GM19452 (cell line): ENCODE results near the gene CKMT2.

Experiments used
- ATAC-seq: cut with Tn5 transposase; IDR thresholded peaks from one replicate; pipeline ENCODE4 v1.9.1; 2021; ENCODE audit not compliant: unreplicated experiment

CKMT2 gene

DNA sequence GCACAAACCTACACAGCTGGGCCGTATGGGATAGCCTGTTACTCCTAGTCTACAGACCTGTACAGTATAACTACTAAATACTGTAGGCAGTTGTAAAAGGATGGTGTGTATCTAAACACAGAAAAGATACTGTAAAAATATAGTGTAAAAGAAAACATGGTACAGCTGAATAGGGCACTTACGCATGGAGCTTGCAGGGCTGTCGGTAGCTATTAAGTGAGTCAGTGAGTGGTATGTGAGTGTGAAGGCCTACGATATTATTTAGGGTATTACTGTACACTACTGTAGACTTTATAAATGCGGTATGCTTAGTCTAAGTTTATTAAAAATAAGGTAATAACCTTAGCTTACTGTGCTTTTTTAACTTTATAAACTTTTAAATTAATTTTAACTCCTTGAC, 69.5 kb downstream of the CKMT2 start:
- no peak for ATAC-seq

- no peak for ATAC-seq
Measured at GRCh38 chr5:81303563-81303962, 70.4 kb downstream of the CKMT2 start.

GRCh38 chr5:81305785-81306184, 72.7 kb downstream of the CKMT2 start:
- no peak for ATAC-seq

GRCh38 chr5:81308836-81309235, 75.7 kb downstream of the CKMT2 start:
- no peak for ATAC-seq

DNA sequence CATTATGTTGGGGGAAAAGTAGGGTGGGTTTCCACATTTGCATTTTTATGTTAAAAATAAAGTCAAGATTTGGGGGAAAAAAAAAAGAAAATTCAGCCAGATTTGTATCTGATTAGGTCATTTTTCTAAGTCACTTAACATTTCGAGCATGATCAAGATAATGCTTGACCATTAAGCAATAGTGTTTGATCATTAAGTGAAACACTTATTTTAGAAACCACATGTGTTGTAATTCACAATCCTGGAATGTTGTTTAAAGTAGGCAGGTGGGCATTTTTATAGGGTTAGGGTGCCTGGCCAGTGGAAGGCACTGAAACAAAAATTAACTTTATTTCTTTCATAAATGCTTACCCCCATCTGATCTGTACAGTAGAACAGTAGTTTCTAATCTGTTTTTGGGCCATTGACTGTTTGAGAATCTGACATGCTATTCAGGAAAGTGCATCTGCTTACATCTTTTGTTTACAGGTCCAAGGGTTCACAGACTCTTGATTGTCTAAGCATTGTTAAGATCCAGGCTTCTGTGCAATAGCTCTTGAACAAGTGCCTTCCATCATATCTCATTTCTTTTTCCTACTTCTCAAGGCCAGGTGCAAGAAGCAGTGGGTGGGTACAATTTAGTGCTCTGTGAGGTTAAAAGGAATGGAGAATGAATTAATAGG, 77.4 kb downstream of the CKMT2 start:
- no peak for ATAC-seq

GRCh38 chr5:81313278-81313677, 80.2 kb downstream of the CKMT2 start:
- ATAC-seq = no peak

GRCh38 chr5:81313686-81314085, 80.6 kb downstream of the CKMT2 start:
- no peak for ATAC-seq

DNA sequence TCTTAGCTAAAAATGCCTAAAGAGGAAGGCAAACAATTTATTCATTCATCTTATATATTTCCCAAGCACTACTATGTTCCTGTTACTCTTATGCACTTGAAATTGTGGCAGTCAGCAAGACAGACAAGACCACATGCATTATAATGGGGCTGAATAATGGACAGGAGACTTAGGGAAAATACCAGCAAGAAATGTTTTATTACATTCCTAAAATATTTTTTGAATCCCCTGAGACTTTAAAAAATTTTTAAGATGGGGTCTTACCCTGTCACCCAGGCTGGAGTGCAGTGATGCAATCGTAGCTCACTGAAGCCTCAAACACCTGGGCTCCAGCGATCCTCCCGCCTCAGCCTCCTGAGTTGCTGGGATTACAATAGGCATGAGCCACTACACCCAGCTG, 81.5 kb downstream of the CKMT2 start:
- no peak for ATAC-seq

DNA sequence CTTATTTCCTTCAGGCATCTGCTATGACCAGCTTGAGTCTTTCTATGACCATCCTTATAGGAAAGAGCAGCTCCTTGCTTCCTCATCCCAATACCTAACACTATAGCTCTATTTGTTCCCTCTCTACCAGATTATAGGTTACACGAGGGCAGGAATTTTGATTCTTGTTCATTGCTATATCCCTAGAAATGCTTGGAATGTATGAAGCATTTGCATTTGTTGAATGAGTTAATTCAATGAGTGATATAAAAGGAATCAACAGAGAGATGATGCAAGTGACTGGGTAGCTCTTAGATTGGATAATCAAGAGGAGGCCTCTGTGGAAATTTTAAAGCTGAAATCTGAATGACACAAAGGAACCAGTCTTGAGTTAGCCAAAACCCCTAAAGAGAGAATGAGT, 82.2 kb downstream of the CKMT2 start:
- ATAC-seq = no peak

DNA sequence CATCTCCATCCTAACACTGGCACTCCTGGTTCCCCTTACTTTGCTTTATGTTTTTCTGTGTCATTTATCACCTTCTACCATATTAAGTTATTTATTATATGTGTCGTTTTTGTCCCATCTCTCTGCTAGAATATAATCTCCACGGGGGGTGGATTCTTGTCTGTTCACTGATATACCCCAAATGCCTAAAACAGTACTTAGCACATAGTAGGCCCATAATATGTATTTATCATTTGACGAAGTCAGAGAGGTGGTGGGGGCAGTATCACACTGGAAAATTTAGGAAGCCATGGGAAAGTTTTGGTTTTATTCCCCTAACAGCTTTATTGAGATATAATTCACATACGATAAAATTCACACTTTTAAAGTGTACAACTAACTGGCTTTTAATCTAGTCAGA, 82.7 kb downstream of the CKMT2 start:
- no peak for ATAC-seq
